CD4-positive, alpha-beta T cell treated with Interleukin-1 beta for 1 hour (primary cell): ENCODE data around the gene TTYH1.
A peak's percentile ranks its signal among the peaks of the same experiment; 100 is the strongest.

Source experiments
- DNase-seq, 2 donors: peaks; one replicate each; pipeline ENCODE4 v3.0.0-alpha.2; 2020 to 2022

Gene TTYH1

DNA sequence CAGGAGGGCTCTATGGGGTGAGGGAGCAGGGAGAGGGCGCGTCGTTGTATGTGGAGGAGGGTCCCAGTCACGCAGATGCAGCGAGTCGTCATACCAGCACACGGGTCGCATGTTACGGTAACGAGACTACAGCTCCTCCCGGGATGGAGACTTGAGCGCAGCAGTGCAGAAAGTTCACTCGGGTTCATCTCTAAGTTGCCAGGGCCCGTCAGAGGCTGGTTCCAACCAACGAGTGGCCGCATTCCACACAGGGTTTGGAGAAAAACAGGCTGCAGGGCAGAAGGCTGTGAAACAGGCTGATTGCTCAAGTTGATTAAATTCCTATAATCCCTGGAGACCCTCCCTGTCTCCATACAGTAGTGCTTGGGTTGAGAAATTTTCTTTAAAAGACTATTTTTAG lies 21.9 kb upstream of the TTYH1 start:
- no peak for DNase-seq

DNA sequence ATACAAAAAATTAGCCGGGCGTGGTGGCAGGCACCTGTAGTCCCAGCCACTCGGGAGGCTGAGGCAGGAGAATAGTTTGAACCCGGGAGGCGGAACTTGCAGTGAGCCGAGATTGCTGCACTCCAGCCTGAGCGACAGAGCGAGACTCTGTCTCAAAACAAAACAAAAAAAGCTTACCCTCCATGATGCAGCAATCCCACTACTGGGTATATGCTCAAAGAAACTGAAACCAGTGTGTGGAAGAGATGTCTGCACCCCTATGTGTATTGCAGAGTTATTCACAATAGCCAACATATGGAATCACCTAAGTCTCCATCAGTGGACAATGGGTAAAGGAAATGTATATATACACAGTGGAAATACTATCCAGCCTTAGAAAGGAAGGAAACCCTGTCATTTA lies 19.6 kb upstream of the TTYH1 start:
- no peak for DNase-seq

DNA sequence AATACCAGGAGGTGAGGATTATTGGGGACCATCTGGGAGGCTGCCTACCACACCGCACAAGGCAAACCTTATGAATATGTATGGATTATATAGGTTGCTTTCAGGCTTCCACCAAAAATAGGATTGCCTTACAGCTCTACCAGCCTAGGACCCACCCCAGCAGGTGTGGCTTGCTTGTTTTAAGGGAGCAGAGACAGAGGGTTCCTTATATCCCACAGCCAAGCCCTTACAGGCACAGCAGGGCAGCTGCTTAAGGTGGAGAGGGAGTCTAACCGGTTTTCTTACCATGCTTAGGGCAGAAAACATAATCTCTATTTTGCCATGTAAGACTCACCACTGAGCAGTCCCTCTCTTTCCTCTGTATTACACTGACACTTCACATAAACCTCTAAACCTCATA lies 16.1 kb upstream of the TTYH1 start:
- DNase-seq: no peak

DNA sequence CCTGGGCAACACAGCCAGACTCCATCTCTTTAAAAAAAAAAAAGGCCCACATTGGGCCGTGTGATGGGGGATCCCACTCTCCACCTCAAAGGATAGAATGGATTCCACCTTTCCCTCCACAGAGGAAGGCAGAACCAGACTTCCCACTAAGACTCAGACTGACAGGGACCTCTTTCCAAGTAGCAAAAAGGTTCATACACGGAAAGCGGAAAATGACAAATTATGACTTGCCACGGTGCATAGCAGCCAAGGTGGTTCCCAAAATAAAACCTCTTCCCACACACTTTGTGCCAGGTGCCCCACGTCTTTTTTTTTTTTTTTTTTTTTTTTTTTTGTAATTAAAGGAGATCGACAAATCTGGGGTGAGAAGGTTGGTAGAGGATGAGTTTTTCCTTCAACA lies 14.4 kb upstream of the TTYH1 start:
- no peak for DNase-seq

DNA sequence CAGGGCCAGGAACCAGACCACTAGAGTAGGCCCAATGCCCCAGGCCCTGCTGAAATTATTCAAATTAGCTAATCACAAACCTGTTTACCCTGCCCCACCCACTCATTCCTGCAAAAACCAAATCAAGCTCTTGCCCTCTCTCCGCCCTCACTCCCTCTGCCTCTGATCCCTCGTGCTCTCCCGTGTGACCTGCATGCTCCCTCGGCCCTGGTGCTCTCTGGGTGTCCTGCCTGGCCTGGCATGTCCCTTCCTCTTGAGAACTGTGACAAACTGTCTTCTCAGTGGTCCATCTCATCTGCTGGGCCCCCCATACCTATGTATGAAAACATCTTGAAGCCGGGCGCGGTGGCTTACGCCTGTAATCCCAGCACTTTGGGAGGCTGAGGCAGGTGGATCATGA lies 12.2 kb upstream of the TTYH1 start:
- DNase-seq: no peak

DNA sequence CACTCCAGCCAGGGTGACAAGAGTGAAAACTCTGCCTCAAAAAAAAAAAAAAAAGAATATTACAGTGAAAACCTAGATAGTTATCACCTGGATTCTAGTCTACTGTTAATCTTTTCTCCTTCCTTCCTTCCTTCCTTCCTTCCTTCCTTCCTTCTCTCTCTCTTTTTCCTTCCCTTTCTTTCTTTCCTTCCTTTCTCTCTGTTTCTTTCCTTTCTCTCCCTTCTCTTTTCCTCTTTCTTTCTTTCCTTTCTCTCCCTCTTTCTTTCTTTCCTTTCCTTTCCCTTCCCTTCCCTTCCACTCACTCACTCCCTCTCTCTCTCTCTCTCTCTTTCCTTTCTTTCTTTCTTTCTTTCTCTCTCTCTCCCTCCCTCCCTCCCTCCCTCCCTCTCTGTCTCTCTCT lies 9.6 kb upstream of the TTYH1 start:
- no peak for DNase-seq

DNA sequence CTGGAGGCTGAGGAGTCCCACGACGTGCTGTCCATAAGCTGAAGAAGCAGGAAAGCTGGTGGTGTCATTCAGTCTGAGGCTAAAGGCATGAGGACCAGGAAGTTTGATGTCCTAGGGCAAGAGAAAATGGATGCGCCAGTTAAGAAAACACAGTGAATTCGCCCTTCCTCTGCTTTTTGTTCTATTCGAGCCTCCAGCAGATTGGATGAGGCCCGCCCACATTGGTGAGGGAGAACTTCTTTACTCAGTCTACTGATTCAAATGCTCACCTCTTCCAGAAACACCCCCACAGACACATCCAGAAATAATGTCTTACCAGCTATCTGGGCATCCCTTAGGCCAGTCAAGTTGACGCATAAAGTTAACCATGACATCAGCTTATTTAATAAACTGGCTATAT lies 7.5 kb upstream of the TTYH1 start:
- DNase-seq: no peak

DNA sequence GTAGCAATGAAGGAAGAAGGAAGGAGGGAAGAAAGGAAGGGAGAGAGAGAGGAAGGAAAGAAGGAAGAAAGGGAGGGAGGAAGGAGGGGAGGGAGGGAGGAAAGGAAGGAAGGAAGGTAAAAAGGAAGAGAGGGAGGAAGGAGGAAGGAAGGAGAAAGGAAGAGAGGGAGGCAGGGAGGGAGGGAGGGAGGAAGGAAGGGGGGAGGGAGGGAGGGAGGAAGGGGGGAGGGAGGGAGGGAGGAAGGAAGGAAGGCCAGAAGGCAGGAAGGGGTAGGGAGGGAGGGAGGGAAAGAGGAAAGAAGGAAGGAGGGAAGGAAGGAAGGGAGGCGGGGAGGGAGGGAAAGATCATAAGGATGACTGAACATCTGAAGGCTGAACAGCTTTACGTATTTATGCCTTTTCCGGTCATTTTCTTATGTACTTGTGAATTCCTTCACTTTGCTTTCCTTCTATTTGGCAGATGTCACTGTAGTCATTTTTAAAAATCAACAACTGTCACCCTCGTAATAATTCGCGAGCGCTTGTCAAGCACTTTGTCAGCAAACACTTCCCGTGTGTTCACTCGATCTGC lies 6.7 kb upstream of the TTYH1 start:
- DNase-seq: no peak

DNA sequence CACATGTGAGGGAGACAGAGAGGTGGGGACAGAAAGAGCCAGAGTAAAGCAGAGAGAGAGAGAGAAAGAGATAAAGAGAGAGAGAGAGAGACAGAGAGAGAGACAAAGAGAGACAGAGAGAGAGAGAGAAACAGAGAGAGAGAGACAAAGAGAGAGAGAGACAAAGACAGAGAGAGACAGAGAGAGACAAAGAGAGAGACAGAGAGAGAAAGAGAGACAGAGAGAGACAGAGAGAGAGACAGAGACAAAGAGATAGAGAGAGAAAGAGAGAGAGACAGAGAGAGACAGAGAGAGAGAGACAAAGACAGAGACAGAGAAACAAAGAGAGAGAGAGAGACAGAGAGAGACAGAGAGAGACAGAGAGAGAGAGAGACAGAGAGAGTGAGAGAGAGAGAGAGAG lies 4.2 kb upstream of the TTYH1 start:
- no peak for DNase-seq

DNA sequence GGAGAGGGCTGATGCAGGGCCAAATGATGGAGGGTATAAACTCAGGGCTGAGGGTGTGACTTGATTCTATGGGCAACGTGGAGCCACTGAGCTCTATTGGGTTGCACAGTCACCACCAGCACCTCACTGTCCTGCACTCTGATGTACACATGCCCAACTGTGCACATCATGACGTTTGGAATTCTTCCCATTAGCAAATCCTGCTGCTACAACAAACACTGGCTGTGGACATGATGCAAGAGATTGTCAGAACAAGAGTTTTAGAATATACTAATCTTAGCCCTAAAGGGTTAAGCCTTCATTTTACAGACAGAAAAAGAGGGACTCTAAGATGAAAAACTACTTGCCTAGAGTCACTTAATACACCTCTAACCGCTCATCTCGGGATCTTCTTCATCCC lies 2.4 kb upstream of the TTYH1 start:
- no peak for DNase-seq

DNA sequence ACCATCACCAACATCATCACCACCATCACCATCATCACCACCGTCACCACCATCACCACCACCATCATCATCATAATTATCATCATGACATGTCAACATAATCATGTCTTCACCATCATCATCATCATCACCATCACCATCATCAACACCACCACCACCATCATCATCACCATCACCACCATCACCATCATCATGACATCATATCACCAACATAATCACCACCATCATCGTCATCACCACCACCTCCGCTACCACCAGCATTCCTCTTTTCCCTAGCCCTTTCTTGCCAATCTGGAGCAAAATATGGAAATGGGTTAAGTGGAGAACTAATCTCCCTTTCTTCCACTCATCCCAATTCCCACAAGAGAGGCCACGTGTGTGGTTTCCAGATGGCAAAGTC lies 1.1 kb upstream of the TTYH1 start:
- no peak for DNase-seq

DNA sequence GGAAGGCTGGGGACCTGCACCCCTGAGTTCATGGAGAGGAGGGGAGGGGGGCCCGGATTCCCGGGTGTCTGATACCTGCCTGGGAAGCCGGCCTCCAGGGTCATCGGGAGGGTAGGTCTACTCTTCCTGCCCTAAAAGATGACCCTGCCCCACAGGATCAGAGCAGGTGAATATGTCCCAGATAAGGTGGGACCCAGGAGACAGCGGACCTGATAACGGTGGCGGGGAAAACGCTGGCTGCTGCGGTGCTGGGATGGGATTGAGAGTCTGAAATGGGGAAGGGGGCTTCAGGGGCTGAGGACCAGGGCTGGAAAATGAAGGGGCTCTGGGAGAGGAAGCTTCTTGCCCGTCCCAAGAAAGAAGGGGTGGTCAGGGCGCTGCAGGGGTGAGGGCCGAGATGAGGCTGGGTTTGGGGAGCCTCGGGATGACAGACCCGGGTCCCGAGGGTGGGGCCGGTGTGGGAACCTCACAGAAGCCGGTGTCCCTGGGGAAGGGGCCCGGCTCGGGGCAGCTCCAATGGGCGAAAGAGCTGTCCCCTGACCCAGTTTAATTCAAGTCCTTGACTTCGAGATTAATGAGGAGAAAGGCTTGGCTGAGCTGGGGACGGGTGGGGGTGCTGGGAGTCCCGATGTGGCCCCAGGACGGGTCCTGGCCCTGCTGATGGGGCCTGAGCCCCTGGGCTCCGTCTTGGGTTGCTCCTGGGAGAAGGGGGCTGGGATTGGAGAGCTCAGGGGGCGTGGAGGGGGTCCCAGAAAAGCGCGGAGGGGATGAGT lies 823 bp downstream of the TTYH1 start:
- no peak for DNase-seq

DNA sequence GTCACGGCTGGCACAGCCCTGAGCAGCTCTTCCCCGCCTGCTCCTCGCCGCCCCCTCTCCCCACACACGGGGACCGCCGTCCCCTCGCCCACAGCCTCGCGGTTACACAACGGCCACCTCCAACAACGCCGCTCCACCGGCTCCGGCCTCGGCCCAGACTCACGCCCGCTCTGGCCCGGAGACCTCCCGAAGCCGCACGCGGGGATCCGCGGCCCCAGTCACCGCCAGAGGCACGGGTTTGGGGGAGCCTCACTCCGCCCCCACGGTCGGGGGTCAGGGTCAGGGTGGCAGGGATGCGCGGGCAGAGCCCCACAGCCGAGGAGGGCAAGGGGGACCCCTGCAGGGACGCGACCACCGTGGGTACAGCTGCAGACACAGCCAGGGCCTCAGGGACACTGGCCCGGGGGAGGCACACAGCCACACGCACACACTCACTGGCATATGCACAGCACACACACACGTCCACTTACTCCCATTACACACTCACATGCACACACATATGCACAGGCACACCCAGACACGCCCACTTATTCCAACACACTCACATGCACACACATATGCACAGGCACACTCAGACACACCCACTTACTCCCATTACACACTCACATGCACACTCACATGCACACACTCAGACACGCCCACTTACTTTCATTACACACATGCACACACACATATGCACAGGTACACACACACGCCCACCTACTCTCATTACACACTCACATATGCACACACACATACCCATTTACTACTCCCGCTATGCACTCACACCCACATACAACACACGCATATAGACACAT lies 1.6 kb downstream of the TTYH1 start:
- no peak for DNase-seq

DNA sequence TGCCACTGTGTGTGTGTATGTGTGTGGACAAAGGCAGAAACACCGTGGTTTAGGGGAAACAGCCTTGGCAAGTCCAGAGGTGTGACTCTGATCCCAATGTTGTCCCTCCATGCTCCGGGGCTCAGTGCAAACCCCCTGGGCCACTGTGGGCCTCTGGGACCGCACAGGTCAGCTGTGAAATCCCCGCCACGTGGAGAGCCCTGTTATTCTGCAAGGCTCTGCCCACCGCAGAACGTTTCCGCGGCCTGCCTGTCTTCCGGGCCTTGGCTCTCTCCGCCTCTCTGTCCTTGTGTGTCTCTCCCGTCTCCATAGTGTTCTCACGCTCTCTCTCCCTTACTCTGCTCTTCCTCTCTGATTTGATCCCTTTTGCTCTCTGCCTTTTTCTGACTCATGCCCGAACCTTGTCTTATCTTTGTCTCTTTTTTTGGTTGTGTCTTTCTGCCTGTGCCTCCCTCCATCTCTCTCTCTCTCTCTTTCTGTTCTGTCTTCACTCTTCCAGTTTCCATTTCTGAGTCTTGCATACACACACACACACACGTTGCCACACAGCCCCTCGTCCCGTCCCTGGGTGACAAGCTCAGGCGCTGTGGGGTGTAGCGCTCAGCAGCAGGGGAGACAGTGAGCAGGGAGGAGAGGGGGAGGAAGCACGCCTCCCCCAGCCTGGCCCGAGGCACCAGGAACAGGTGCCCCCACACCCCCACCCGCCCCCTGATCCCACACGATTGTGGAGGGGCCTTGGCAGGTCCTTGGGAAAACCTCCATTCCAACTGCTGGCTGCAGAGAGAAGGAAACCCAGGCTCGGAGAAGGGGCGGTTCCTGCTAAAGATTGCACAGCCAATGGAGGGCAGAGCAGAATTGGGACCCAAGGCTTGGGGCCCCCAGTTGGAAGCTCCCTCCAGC lies 3.0 kb downstream of the TTYH1 start:
- DNase-seq: peak; percentile 8 to 18

DNA sequence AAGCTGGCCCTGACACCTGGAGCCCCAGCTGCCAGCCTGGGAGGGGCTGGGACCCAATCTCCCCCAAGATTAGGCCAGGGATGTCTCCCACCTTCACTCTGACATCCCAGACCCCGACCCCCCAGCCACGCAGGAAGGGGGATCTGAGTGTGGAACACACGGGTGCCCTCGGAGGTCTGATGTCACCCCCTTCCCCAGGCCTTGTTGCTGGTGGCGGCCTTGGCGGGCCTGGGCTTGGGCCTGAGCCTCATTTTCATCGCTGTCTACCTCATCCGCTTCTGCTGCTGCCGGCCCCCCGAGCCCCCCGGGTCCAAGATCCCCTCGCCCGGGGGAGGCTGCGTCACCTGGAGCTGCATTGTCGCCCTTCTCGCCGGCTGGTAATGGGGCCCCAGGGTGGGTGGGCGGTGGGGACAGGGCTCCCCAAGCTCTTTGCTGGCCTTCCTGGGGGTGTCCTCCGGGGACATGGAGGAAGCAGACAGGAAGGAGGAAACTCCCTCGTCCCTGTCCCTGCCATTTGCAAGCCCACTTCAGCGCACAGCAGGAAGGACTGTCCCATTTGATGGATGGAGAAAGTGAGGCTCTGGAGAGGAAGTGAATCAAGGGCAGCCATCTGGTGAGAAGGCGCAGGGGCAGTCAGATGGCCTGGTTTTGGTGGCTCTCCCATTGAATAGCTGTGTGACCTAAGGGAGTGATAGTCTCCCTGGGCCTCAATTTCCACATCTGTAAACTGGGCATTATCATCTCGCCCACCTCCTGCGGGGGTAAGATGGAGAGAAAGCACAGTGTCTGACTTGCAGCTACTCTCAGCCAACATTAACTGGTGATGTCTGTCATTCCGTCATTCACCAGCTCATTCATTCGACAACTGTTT lies 3.9 kb downstream of the TTYH1 start:
- DNase-seq: no peak

DNA sequence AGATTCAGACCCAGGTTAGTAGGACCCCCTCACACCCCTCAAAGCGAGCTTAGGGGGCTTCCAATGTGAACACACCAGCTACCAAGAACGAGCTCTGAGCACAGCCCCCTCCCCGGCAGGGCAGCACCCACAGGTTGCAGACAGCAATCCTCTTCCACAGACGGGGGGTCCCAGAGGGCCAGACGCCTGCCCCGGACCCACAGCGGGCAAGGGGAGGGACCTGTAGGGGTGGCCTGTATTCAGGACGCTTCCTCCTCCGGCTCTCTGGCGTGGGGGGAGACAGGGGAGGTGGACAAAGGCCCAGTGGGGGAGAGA lies 4.8 kb downstream of the TTYH1 start:
- no peak for DNase-seq

DNA sequence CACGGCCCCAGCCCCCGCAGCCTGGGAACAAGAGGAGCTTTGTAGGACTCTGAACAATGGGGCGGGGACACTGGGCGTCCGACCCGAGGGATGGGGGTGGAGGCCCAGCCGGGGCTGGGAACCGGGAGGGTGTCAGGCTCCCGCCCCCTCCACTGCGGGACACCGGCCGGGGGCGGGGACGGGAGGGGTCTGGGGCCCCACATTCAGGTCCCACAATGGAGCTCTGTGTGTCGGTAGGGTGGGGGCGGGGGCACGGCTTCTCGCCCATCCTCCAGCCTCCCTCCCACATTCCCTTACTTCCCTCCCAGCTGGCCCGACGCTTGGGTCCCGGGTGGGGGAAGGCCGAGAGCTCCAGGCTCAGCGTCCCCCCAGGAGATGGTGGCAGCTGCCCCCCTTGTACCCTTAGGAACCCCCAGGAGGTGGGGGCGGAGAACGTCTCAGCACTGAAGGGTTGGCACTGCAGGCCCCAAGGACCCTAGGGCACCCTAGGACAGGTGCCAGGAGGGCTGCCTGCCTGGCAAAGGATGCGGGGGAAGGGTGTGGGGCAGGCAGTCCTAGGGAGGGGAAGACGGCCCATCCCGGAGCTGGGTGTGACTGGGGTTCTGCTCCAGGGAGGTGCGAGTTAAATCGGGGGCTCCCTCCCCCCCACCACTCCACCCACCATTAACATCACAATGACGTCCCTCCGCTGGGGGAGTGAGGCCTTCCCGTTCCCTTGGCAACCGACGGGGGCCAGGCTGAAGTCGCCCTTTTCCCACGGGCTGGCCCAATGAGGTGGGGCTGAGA lies 5.3 kb downstream of the TTYH1 start:
- DNase-seq: no peak

DNA sequence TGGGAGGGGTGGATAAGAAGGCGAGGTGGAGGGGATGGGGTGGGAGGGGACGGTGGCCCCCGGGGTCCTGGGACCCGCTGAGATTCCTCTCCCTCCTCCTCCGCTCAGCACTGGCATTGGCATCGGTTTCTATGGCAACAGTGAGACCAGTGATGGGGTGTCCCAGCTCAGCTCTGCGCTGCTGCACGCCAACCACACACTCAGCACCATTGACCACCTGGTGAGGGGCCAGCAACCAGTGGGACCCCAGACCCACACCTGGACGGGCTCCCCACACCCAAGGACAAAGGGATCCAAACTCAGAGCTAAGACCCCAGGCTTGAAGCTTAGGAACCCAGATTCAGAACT lies 5.9 kb downstream of the TTYH1 start:
- no peak for DNase-seq

DNA sequence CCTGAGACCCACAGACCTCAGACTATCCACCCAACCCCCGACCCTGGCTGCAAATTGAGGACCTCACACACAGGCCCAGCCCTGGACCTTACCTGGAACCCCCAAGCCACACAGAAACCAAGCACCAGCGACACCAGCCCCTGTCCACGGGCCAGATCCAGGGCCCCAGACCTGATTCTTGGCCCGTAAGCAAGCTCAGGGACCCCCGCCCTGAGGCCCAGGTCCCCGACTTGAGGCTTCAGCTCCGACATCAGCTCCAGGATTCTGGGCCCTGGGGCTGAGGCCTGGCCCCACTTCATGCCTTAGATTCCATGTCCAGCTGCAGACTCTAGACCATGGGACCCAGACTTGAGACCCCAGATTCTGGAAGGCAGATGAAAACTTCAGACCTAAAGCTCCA lies 6.3 kb downstream of the TTYH1 start:
- DNase-seq: no peak

DNA sequence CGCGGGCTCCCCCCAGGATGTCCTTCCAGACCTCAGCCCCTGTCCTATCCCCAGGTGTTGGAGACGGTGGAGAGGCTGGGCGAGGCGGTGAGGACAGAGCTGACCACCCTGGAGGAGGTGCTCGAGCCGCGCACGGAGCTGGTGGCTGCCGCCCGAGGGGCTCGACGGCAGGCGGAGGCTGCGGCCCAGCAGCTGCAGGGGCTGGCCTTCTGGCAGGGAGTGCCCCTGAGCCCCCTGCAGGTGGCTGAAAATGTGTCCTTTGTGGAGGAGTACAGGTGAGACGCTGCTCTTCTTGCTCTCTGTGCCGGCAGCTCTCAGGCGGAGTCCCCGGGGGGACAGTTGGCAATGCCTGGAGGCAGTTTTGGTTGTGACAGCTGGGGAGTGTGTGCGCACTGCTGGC lies 6.9 kb downstream of the TTYH1 start:
- DNase-seq: no peak

DNA sequence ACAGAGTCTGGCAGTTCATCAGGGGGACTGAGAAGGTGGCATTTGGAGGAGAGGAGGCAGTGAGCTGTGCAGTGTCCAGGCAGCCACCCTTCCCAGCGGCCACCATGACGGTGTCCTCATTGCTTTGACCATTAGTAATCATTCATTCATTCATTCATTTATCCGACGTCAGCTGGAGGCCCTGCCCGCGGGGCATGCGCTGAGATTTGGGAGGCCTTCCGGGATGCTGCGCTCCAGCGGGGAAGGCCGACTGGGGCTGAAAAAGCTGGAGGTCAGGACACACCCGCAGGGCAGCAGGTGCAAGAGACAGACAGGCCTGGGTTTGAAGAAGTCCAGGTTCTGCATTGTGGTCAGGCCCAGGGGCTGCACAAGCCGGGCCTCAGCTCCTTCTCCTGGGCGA lies 8.9 kb downstream of the TTYH1 start:
- no peak for DNase-seq
